HG02884 (cell line): ENCODE results near the gene ALPL.
"Not testable (repeated sequence)": the region's sequence is repeated elsewhere in the genome, so short reads cannot be mapped to it uniquely, and the experiment has no call there.

Experiments
- ATAC-seq: cut with Tn5 transposase; IDR thresholded peaks from one replicate; pipeline ENCODE4 v1.9.1; 2021; ENCODE audit warnings: mild to moderate bottlenecking, moderate library complexity; ENCODE audit not compliant: unreplicated experiment

Gene ALPL

DNA sequence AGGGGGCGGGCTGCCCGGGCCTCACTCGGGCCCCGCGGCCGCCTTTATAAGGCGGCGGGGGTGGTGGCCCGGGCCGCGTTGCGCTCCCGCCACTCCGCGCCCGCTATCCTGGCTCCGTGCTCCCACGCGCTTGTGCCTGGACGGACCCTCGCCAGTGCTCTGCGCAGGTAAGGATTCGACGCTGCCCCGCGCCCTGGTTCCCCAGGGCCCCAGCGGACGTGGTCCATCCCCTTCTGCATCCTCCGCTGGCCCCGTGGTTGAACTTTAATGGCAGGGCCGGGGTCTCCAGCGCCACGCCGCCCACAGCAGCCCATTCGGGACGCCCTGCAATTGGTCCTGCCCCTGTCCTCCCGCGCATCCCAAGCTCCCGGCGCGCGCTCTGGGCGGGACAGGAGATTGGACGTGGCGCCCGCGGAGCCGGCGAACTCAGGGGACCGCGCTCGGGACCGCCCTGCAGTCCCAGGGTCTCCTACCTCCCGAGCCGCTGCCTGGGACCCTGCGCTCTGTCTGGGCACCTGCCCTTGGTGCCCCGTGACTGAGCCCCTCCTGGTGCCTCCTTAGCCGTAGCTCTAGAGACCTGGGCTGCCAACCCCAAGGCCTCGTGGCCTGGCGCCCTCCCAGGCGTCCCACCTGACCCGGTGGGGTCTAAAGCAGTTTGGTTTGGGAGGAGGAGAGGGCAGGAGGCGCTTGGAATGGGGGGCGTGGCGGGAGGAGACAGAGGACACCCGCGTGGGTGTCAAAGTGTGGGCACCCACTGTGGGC is at the start of gene ALPL:
Gene ALPL, plus strand, starts transcription at position 73 of the 762 bp plus-strand sequence. CDS start 44,659 bp downstream, outside the sequence.
- ATAC-seq, result no peak

DNA sequence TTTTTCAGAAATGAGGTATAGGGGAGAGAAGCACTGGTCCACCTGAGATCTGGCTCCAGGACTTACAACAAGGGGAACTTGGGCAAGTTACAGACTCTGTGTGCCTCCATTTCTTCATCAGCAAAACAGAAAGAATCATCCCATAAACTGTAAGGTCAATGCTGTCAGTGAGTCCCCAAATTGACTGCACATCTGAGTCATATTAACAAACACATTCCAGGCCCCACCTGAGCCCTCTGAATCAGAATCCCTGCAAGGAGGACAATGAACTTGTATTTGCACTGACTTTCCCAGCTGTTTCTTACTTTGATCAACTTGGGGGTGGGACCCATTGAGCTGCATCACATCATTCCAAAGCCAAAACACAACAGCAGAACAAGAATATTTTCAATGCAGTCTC is 44.1 kb upstream of the ALPL start:
- ATAC-seq, result not testable (repeated sequence)

DNA sequence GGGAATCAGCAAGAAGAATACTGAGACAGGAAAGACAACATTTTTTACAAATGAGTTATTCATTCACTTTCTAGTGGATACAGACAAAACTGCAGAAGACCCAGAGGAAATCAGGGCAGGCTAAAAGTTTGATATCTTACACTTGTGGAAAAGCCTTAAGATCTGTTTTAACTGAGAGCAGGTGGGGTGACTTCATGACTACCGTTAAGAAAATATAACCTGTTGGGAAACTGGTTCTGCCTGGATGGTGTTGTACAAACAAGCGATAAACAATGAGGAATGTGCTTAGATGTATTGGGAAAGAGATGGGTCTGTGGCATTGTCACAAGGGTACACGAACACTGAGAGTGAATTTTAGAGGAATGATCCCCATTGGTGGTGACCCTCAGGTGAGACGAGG is 41.3 kb upstream of the ALPL start:
- not testable (repeated sequence) for ATAC-seq

DNA sequence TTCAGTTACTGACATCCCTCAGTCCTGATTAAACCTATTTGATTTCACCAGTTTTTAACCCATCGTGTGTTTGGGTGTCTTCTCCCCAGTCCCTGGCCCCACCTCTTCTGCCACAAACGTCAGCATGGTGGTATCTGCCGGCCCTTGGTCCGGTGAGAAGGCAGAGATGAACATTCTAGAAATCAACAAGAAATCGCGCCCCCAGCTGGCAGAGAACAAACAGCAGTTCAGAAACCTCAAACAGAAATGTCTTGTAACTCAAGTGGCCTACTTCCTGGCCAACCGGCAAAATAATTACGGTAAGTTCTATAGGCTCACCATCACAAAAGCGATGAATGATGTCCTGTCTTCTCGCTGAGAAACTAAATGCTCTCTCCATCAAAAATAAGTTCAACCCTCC is 40.6 kb upstream of the ALPL start:
- no peak for ATAC-seq

DNA sequence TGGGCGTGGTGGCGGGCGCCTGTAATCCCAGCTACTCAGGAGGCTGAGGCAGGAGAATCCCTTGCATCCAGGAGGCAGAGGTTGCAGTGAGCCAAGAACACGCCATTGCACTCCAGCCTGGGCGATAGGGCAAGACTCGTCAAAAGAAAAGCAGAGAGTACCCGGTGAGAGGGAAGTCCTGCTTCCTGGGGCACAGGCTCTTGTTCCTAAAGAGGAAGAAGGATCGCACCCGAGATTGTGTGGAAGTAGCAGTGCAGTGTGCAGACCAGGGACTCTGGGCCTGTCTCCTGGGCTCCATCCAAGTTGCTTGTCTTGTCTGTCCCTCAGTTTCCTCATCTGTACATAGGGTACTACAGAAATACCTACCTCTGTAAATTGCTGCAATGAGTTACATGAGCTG is 39.6 kb upstream of the ALPL start:
- ATAC-seq, result no peak

DNA sequence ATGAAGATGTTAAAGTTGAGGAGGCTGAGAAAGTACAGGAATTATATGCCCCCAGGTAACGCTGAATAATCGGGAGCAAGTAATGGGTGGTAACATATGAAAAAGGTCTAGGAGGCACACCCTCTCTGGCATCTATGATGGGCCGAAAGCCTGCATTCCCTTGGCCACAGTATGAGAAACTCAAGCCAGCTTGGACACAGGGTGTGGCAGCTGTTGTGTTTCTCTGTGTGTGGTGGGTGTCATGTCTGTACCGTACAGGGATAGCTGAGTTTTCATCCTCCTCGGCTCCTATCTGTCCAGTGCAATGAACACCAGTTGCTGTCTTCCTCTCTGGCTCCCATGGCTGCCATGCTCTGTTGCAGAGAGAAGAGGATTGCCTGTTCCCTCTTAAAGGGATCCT is 36.4 kb upstream of the ALPL start:
- ATAC-seq, result no peak

DNA sequence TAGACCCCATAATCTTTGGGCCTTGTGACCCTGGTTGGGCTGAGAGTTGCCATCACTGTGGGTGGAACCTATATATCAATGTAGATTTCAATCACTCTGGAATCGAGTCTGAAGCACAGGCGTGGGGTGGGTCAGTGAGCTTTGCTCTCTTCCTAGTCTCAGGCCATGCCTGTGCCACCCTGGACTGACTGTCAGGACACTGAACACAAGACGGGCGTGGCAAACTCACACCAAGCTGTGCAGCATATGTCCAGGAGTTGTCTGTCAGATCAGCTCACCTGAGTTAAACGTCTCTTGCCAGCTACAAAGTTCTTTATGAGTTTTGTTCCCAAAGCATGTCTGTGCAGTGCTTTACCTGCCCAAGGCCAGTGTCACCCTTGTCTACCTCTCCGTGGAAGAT is 30.9 kb upstream of the ALPL start:
- ATAC-seq, result no peak

DNA sequence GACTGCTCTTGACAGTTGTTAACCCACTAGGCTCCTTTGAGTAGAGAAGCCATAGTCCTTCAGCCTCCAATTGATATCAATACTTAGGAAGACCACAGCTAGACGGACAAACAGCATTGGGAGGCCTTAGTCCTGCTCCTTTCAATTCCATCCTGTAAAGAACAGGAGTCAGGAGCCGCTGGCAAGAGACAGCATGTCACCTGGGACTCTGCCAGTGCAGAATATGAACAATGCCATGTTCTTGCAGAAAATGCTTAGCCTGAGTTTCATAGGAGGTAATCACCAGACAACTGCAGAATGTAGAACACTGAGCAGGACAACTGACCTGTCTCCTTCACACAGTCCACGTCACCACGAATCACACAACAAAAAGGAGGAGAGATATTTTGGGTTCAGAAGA is 25.3 kb upstream of the ALPL start:
- ATAC-seq, result not testable (repeated sequence)

DNA sequence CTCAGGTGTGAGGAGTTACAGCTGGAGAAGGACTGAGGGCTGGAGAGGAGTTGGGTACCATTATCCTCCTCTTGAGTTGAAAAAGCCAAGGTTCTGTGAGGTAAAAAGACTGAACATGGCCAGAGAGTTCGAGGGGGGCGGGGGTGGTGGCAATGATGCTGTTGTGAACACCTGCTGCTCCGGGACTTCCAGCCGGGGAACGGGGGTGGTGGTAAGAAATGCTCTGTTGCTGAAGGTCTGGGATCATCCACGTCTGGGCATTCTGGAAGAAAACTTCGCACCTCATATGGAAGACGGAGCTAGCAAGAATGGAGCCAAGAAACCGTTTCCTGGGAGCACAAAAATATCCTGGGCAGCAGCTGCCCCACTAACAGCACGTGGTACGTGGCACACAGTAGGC is 20.1 kb upstream of the ALPL start:
- ATAC-seq, result no peak

DNA sequence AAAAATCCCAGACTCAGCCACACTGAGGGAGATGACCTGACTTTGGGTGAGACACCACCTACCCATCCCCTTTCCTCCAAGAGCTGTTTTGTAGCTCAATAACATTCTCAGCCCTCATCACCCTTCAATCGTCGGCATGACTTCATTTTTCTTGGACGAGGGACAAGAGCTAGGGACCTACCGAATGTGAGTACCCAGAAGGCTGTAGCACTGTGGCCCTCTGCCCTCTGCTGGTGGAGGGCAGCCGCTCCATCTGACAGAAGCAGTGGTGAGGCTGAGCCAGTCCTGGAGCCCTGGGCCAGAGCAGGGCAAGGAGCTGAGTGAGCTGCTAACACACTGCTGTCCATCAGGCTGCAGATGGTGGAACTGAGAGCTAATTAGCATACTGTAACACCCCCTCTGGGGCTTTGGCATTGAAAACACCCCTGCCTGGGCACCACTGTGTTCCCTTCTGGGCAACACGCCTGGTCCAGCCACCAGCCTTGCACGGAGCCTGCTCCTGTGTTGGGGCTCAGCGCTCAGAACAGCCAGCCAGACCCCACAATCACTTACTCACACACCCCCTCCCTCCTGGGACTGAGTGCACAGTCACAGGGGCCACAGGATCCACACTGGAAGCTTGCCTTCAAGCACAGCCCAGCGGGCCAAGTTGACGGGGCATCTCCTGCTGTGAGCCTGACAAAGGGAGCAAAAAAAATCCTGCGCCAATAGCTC is 18.3 kb upstream of the ALPL start:
- ATAC-seq, result no peak

DNA sequence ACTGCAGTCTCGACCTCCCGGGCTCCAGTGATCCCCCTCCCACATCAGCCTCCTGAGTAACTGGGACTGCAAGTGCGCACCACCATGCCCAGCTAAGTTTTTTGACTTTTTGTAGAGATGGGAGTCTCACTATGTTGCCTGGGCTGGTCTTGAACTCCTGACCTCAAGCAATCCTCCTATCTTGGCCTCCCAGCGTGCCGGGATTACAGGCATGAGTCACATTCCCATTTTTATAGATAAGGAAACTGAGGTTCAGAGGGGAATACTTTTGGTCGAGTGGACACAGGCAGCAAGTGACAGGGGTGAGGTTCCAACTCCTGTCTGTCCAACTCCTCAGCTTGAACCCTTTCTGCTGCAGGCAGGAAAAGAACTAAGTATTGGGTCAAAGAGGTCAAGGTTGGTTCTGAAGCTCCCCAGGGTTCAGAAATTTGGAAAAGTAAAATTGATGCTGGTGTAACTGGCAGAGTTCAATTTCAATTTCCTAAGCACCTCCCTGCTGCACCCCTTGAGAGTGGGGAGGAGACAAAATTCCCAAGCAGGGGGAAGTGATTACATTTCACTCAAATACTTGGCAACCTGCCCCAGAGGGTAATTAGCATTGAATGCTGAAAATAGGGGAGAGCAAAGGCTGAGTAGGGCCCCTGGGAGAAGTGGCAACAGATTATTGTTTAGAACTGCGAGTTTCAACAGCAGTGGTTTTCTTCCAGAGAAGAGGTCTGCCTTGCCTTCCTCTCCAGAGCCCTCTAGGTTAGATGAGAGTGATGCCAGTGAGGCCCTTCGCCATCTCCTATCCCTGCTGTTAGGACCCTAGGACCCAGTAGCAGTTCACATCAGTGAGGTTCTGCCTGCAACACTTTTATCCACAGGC is 17.5 kb upstream of the ALPL start:
- no peak for ATAC-seq

DNA sequence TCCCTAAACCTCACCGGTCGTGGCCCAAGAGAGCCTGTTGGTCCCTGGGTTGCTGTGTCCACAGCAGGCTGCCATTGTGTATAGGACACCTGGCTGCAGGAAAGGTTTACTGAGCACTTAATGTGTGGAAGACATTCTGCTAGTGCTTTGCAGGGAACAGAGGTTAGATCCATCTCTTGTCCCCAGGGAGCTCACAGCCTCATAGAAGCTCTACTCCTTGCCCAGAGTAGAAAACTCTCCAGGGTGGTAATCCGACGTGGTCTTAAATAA is 16.9 kb upstream of the ALPL start:
- ATAC-seq, result no peak

DNA sequence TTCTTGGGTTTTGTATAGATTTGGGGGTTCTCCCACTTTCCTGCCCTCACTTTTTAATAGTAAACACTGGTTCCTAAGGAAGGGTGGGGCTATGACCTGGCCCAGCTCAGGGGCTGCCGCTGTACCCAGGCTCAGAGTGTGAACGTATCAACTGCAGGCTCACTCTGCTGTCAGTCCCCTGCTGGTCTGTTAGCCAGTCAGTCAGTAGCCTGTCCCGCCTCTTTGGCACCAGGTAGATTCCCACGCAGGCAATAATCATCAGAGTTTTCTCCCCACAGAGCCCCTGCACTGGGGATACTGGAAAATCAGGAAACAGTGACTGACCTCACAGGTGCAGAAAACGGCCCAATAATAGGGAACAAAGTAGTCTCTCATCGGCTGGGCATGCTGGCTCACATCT is 15.0 kb upstream of the ALPL start:
- ATAC-seq, result no peak

DNA sequence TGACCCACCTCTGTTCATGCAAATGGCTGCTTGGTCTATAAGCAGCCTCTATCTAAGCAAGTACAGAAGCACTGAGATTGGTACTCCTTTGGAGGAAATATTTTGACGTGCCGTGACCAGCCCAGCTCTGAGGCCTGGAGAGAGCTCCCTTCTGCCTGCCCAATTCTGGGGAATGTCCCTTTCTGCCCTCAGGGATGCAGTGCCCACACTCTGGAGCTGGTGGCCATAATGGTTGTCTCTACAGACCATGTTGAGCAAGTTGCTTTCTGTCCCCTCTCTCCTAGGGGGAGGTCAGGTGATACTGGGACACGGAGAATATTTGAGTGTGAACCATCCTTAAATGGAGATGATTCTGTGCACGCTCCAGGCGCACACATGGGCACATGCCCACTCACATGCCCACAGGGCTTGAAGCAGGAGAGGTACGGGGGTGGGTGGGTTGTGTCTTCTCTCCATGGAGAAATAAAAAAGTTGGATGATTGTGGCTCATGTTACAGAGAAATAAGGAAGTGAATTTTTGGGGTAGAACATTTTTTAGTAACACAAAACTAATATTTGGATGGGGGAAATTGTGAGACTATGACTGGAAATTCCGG is 13.9 kb upstream of the ALPL start:
- no peak for ATAC-seq

DNA sequence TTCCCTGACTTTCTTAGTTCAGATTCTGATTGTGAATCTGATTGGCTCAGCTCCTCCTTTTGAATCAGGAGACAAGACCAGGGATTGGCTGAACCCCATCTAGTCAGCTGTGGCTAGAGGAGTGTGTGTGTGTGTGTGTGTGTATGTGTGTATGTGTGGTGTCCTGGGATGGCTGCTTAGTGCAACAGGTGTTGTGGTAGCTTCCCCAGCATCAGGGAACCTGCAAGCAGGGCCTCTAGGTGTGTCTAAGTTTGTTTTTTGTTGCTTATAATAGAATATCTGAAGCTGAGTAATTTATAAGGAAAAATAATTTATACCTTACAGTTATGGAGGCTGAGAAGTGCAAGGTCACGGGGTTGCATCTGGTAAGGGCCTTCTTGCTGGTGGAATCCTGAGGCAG is 13.2 kb upstream of the ALPL start:
- ATAC-seq, result no peak

DNA sequence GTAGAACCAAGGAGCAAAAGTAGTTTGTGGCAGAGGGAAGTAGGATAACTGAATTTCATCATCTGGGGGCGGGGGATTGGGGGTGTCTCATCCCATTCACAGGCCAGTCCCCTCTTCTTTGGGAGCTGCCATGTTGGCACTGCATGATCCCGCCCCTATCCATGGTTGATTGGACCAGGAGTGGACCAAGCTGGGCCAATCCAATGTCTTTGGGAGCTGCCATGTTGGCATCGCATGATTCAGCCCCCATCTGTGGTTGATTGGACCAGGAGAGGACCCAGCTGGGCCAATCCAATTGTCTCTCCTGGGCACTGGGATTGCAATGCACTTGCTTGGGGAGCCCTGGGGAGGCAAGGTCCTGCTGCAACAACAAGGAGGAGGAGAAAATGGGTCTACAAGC is 12.3 kb upstream of the ALPL start:
- ATAC-seq, result no peak

DNA sequence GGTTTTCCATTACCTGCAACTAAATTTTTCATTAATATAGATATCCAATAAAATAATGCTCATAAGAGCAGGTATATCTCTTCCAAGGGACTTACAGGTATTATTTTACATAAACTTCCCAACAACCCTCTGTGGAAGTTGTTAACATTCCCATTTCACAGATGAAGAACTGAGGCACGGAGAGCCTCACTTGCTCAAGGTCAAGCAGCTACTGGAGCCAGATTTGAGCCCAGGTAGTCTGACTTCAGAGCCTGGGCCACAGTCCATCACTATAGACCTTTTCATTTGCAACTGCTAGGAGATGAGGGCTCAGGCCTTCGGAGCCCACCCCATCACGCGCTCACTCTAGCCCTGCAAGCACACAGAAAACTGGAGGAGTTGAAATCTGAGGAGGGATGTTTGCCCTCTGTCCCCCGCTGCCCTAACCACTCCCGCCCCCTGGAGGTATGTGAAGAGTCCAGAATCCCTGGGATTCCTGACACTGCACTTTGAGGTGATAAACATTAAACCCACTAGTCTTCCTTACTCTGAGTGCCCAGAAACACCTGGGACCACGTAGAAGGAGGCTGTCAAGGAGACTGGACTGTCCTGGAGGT is 11.7 kb upstream of the ALPL start:
- no peak for ATAC-seq

DNA sequence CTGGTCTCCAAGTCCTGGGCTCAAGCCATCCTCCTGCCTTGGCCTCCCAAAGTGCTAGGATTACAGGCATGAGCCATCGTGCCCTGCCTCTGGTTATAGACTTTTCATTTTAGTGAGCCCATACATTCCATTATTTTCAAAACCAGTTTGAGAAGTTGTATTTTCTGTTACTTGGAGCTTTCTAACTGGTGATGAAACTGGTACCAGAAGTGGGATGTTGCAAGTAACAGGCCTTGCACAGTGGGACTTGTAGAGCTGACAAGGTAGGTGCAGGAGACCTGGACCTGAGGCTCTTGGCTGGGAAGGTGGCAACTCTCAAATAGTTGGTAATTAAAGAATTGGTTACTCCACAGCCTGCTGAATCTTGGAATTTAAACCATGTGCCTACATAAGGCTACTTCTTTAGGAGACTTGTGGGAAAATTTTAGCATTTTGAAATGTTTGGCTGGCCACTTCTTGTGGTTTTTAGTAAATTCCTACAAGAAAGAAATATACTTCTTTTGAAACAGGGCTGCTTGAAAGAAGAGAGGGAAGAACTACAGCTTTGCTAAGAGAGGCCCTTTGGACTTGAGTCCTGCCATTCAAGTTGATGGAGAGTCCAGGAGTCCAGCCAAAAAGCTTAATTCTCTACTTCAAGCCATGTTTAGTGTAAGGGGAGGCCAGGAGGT is 9.8 kb upstream of the ALPL start:
- no peak for ATAC-seq

DNA sequence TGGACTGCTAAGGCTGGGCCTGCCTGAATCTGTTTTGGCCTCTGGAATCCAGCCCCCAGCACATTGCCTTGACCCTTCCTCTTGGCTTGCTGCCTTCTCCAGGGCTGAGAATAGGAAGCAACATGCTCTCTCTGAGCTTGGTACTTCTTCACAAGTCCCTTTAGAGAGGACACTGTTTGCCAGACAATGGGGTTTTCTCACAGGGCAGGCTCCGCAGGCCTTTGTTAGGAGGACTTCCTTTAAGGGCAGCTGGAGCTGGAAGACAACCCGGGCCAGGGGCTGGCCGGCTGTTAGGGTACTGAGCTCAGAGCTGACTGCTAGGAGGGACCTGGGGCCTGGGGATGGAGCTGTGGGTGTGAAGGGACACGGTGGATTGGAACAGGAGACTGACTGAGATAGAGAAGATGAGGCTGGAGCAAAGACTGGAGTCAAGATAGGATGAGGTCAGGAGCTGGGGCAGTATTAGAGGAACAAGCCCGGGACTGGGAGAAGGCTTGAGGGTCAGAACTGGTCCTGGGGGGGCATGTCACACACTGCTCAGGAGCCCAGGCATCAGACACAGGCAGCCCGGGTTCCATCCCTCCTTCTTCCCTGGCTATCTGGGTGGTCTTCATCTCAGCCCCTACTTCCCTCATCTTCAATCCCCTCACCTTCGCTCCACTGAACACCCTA is 5.4 kb upstream of the ALPL start:
- no peak for ATAC-seq

DNA sequence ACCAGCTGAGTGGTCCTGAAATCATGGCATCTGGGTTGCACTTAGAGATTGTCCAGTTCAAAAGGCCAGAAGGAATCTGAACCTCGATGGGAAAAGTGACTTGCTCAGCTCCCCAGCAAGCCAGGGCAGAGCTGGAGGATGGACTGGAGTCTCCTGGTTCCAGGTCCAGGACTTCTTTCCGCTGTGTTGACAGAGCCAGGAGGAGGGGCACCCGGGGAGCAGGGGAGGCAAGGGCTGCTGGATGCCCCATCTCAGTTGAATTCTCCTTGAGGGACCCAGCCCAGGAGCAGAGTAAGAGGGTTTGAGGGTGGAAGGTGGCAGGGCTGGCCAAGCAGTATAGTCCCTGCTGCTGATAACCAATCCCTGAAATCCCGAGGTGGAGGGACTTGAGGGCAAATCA is 2.4 kb upstream of the ALPL start:
- ATAC-seq, result no peak
